ENCODE measurements around the gene RIPK1.
A peak's percentile ranks its signal among the peaks of the same experiment; 100 is the strongest.

The RIPK1 gene

DNA sequence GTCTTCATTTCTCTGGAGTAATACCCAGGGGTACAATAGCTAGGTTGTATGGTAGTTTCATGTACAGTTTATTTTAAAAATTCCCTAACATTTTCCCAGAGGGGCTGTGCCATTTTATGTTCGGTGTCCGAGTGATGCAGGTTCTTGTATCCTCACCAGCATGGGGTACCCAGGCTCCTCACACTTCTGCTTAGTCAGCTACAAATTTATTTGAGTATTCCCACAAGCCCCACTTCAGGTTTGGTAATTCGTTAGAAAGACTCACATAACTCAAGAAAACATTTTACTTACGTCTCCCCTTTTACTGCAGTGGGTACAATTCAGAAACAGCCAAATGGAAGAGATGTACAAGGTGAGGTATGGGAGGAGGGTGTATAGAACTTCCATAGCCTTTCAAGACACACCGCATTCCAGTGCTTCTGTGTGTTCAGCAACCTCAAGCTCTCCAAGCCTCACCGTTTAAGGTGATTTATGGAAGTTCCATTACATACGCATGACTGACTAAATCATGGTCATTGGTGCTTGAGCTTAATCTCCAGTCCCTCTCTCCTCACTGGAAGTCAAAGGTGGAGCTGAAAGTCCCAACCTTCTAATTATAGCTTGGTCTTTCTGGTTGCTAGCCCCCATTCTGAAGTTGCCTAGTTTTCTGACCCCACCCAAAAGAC lies 18.1 kb downstream of the RIPK1 start:
- Mint-ChIP-seq H3K27ac (no peak overlapping the region), H3K9me3 (no peaks in the 10 kb centered on the region), H3K4me1 (peaks cover 9% of the 10 kb centered on the region), H3K27me3 (no peaks in the 10 kb centered on the region), H3K4me3 (no peak overlapping the region), H3K36me3 (ENCODE audit: low read depth) (peaks cover 53% of the 10 kb centered on the region)
- DNase-seq (no peak), ATAC-seq (no peak)

DNA sequence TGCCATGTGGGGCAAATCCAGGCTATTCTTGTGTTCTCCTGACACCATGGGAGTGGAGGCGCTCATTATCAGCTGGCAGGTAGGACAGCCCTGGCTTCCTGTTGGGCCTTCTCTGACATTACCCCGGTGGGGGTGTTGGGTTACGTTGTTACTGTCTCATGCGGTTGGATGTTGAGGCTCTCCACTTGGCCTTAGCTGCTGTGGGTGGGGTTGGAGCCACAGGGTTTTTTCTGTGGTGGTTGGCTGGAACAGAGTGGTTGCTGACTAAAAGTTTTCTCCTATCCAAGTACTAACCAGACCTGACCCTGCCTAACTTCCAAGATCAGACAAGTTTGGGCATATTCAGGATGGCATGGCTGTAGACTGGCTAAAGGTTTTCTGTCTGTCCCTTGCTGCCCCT lies 20.2 kb downstream of the RIPK1 start:
- Mint-ChIP-seq H3K27me3 (no peaks in the 10 kb centered on the region), H3K4me1 (peaks cover 9% of the 10 kb centered on the region), H3K9me3 (no peaks in the 10 kb centered on the region), H3K27ac (peak overlapping the region; percentile 71), H3K4me3 (no peak overlapping the region), H3K36me3 (ENCODE audit: low read depth) (peaks cover 43% of the 10 kb centered on the region)
- no peak for DNase-seq
- ATAC-seq, result peak; percentile 69

- Mint-ChIP-seq H3K4me3 (no peak overlapping the region), H3K36me3 (ENCODE audit: low read depth) (peaks cover 38% of the 10 kb centered on the region), H3K27ac (no peak overlapping the region), H3K9me3 (no peaks in the 10 kb centered on the region), H3K4me1 (peaks cover 9% of the 10 kb centered on the region), H3K27me3 (no peaks in the 10 kb centered on the region)
- DNase-seq (no peak), ATAC-seq (no peak)
Measured at GRCh38 chr6:3088968-3089367, 20.7 kb downstream of the RIPK1 start.

DNA sequence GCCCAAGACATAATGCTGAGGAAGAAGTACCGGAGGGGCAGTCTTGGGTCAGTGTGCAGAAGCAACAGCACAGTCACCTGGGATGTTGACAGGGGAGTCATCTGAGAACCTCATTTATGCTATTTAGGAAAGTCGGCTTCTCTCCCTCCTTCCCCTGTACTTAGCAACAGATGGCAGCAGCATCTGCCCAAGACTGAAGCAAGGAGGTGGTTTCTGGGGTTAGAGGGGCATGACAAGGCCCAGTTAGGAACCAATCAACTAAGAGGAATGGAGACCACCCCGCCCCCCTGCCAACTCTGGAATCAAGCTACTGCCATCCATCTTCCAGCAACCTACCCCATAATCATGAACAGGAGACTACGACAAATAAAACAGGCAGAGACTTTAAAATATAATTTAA lies 21.7 kb downstream of the RIPK1 start:
- DNase-seq, result no peak
- H3K27me3 Mint-ChIP-seq, result no peaks in the 10 kb centered on the region
- no peaks in the 10 kb centered on the region for H3K9me3 Mint-ChIP-seq
- H3K36me3 Mint-ChIP-seq (ENCODE audit: low read depth), result peaks cover 36% of the 10 kb centered on the region
- H3K4me1 Mint-ChIP-seq, result peaks cover 9% of the 10 kb centered on the region
- H3K4me3 Mint-ChIP-seq, result no peak overlapping the region
- no peak for ATAC-seq
- H3K27ac Mint-ChIP-seq, result no peak overlapping the region

DNA sequence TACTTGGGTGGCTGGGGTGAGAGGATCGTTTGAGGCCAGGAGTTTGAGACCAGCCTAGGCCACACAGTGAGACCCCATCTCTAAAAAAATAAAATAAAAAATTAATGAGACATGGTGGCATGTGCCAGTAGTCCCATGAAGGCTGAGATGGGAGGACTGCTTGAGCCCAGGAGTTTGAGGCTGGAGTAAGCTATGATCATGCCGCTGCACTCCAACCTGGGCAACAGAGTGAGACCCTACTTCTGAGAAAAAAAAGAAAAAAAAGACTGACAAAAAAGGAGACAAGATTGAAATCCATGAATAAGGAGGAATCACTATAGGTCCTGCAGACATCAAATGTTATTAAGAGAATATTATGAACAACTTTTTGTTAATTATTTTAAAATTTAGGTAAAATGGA lies 26.5 kb downstream of the RIPK1 start:
- Mint-ChIP-seq H3K36me3 (ENCODE audit: low read depth) (peaks cover 30% of the 10 kb centered on the region), H3K4me1 (no peaks in the 10 kb centered on the region)

DNA sequence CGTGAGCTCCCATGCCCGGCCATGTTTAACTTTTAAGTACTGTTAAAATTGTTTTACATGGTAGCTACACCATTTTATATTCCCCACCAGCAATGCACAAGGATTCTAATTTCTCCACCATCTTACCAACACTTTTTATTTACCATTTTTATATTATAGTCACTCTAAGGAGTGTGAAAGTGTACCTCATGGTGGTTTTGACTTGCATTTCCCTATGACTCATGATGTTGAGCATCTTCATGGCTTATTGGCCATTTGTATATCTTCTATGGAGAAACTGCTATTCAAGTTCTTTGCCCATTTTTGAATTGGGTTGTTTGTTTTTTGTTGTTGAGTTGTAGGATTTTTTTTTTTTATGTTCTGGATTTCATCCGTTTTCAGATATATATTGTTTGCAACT lies 34.6 kb downstream of the RIPK1 start:
- Mint-ChIP-seq H3K4me3 (no peak overlapping the region), H3K36me3 (ENCODE audit: low read depth) (peaks cover 40% of the 10 kb centered on the region), H3K9me3 (no peaks in the 10 kb centered on the region), H3K27ac (no peak overlapping the region), H3K4me1 (peaks cover 5% of the 10 kb centered on the region), H3K27me3 (no peaks in the 10 kb centered on the region)
- ATAC-seq, result peak; percentile 52
- DNase-seq, result no peak

More for the DNA sequence above, 26.5 kb downstream of the RIPK1 start:
- Mint-ChIP-seq H3K27me3 (no peaks in the 10 kb centered on the region), H3K27ac (no peak overlapping the region), H3K4me3 (no peak overlapping the region), H3K9me3 (no peaks in the 10 kb centered on the region)
- no peak for DNase-seq
- ATAC-seq, result no peak

DNA sequence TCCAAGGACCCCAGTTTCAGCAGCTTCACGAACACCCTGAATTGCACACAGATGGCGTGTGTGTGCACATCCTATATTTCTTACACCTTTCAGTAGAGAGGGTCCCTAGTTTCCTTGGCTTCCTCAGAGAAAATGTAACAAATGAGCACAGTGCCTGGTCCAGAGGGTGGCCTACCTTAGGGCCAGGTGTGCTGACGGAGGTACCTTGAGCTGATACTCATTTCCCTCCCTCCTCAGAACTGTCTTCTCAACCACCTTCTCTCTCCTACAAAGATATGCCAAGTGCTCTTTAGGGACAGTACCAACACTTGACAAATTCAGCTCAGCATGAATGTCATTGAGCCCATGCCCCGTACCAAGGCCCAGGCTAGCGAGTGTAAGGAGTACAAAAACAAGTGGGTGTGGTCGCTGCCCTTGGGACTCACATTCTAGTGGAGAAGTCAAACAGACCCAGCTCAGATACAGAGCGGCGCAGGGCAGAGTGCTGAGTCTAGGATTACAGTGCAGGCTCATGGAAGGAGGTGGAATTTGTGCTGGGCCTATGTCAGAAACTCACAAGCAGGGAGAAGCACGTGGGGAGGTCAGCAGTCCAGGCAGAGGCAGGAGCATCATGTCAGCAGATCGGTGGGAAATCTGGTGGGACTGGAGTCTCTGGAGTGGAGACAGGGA lies 40.6 kb downstream of the RIPK1 start:
- H3K27me3 Mint-ChIP-seq, result no peaks in the 10 kb centered on the region
- no peak overlapping the region for H3K4me3 Mint-ChIP-seq
- H3K4me1 Mint-ChIP-seq, result no peaks in the 10 kb centered on the region
- H3K36me3 Mint-ChIP-seq (ENCODE audit: low read depth), result peaks cover 43% of the 10 kb centered on the region
- no peak for DNase-seq
- H3K27ac Mint-ChIP-seq, result no peak overlapping the region
- H3K9me3 Mint-ChIP-seq, result no peaks in the 10 kb centered on the region
- ATAC-seq, result no peak

GRCh38 chr6:3109761-3110160 lies 41.5 kb downstream of the RIPK1 start:
- Mint-ChIP-seq H3K27me3 (no peaks in the 10 kb centered on the region), H3K36me3 (ENCODE audit: low read depth) (peaks cover 35% of the 10 kb centered on the region), H3K9me3 (no peaks in the 10 kb centered on the region), H3K27ac (no peak overlapping the region), H3K4me3 (no peak overlapping the region), H3K4me1 (no peaks in the 10 kb centered on the region)
- no peak for DNase-seq
- no peak for ATAC-seq

GRCh38 chr6:3114377-3114776 lies 46.1 kb downstream of the RIPK1 start:
- DNase-seq (no peak), ATAC-seq (no peak)
- Mint-ChIP-seq H3K36me3 (ENCODE audit: low read depth) (peaks cover 19% of the 10 kb centered on the region), H3K27ac (no peak overlapping the region), H3K4me1 (peaks cover 17% of the 10 kb centered on the region), H3K4me3 (no peak overlapping the region), H3K27me3 (no peaks in the 10 kb centered on the region), H3K9me3 (no peaks in the 10 kb centered on the region)

- peaks cover 20% of the 10 kb centered on the region for H3K4me1 Mint-ChIP-seq
- peak; percentile 0 for ATAC-seq
- H3K9me3 Mint-ChIP-seq, result no peaks in the 10 kb centered on the region
- peak overlapping the region; percentile 83 for H3K4me3 Mint-ChIP-seq
- H3K27me3 Mint-ChIP-seq, result no peaks in the 10 kb centered on the region
- H3K27ac Mint-ChIP-seq, result peak overlapping the region; percentile 80
- peaks cover 2% of the 10 kb centered on the region for H3K36me3 Mint-ChIP-seq (ENCODE audit: low read depth)
- DNase-seq, result no peak
Measured at GRCh38 chr6:3117912-3118352, 49.6 kb downstream of the RIPK1 start.

DNA sequence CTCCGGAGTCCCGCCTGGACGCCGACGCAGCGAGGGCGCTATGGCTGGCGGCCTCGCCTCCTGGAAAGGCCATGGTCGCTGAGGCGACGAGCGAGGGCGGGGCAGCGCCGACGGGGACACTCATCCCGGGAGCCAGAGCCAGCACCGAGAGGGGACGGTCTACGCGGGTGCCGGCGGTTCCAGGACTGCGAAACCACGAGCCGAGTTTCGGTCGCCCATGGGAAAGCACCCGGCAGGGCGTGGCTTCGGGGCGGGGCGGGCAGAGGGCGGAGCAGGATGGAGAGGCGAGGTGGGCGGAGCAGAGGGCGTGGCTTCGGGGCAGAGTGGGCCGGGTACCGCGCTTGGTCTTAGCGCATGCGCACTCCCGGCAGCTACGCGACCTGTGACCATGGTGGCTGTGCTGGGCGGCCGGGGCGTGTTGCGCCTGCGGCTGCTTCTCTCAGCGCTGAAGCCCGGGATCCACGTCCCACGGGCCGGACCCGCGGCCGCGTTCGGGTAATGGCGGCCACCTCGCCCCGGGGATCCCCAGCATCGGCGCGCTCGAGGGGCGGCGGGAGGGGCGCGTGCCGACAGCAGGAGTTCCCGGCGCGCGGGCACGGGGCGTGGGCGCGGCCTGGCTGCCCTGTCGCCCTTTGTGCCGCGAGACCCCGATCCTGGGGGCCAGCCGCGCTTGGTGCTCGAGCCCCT lies 50.2 kb downstream of the RIPK1 start, which contains the start of gene BPHL:
TSS of gene BPHL (plus strand) at position 359 of the 687 bp plus-strand sequence. CDS start at position 389, 30 bp downstream.
- H3K4me3 Mint-ChIP-seq, result peak within 1 kb of the TSS; percentile 83
- no peaks in the 10 kb centered on the region for H3K36me3 Mint-ChIP-seq (ENCODE audit: low read depth)
- no peaks in the 10 kb centered on the region for H3K27me3 Mint-ChIP-seq
- H3K4me1 Mint-ChIP-seq, result peaks cover 21% of the 10 kb centered on the region
- peak; percentile 95 for ATAC-seq
- H3K27ac Mint-ChIP-seq, result peak within 1 kb of the TSS; percentile 80
- no peaks in the 10 kb centered on the region for H3K9me3 Mint-ChIP-seq
- DNase-seq, result peak; percentile 100

DNA sequence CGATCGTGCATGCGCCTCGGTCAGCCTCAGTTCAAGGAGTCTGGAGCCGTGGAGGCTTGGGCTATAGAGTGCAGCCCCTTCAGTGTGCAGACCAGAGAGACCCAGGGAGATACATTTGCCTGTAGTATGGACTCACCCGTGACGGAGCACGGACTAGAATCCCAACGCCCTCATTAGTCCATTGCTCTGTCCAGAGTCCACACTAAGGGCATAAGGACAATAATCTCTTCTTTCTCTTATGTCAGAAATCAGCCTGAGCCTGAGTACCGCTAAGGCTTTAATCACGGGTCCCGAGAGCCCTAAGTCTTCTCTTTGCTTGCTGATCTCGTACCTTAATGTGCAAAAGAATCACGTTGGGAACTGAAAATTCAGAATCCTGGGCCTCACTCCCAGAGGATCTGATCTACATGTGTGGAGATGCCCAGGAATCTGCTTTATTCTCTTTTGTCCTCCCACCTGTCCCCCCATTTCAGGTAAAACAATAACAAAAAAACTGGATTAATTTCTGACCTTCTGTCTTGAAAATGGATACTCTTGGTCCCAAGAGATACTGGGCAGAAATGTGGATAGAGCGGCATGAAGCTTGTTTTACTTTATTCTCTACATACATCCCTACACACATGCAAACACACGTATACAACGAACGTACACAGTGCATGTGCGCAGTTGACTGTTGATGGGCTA lies 50.9 kb downstream of the RIPK1 start:
- H3K27ac Mint-ChIP-seq, result peak overlapping the region; percentile 50
- no peaks in the 10 kb centered on the region for H3K36me3 Mint-ChIP-seq (ENCODE audit: low read depth)
- H3K9me3 Mint-ChIP-seq, result no peaks in the 10 kb centered on the region
- H3K4me3 Mint-ChIP-seq, result peak overlapping the region; percentile 83
- peaks cover 28% of the 10 kb centered on the region for H3K4me1 Mint-ChIP-seq
- DNase-seq (no peak), ATAC-seq (peak; percentile 9)
- H3K27me3 Mint-ChIP-seq, result no peaks in the 10 kb centered on the region

- ATAC-seq, result no peak
Measured at GRCh38 chr6:3120765-3121089, 52.4 kb downstream of the RIPK1 start.

DNA sequence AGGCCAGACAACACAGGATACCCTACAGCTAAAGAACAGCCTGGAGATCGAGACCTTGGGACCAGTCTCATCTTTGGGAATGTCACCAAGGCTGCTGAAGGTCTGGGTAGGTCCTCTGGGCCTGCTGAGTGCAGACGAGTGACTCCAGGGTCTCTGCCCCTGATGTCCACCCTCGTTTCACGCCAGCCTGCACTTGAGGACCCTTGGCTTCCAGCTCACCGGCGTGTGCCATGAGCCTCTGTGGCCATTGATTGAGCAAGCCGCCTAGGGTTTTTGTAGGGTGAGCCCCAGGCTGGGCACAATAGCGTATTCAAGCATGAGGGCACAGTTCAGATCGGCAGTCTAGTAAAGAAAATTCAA lies 54.5 kb downstream of the RIPK1 start:
- DNase-seq (no peak), ATAC-seq (no peak)
- peaks cover 20% of the 10 kb centered on the region for H3K4me1 Mint-ChIP-seq
- H3K27me3 Mint-ChIP-seq, result no peaks in the 10 kb centered on the region
- H3K9me3 Mint-ChIP-seq, result no peaks in the 10 kb centered on the region
- no peak overlapping the region for H3K27ac Mint-ChIP-seq
- no peaks in the 10 kb centered on the region for H3K36me3 Mint-ChIP-seq (ENCODE audit: low read depth)
- no peak overlapping the region for H3K4me3 Mint-ChIP-seq

More at GRCh38 chr6:3120765-3121089, 52.4 kb downstream of the RIPK1 start:
- Mint-ChIP-seq H3K4me1 (peaks cover 30% of the 10 kb centered on the region), H3K36me3 (ENCODE audit: low read depth) (no peaks in the 10 kb centered on the region), H3K27ac (no peak overlapping the region), H3K27me3 (no peaks in the 10 kb centered on the region), H3K4me3 (no peak overlapping the region), H3K9me3 (no peaks in the 10 kb centered on the region)
- no peak for DNase-seq
